ENCODE data around the gene SLC35A4. TPM values are rescaled to one million over a fixed set of nuclear protein-coding genes. Genes with fewer than 3 reads are reported as not detected.
A peak's percentile ranks its signal among the peaks of the same experiment; 100 is the strongest.

SLC35A4 gene
- total and polyA plus RNA-seq, 2 of the 13 experiments (the other 11 are each of a cell fraction or from before 2014, with no cell fraction given), result 0.71 to 4.0 TPM

DNA sequence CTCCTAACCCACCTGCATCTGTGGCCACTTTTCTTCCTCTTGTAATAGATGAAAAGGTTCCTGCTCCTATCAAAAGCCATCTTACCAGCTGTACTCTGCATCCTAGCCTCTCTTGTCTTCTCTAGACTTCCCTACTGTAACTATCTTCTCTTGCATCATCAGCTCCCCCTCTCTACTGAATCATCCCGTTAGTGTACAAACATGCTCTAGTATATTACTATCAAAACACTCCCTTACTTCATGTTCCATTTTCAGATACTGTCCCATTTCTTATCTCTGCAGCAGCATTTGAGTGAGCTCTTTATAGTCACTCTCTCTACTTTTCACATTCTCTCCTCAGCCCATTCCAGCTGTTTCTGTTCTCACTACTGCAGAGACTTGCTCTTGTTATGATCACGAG lies 10.2 kb upstream of the SLC35A4 start:
- Histone ChIP-seq H3K27me3 (ENCODE audit: control insufficient read depth in 1 of 2, insufficient read depth in 2 of 2, low read length in 2 of 2) (no peaks in the 10 kb centered on the region), H4K20me1 (ENCODE audit: insufficient read depth, low read length) (no peaks in the 10 kb centered on the region; the same call in none of the 2 replicates), H3K9me3 (ENCODE audit: low read length) (no peaks in the 10 kb centered on the region), H3K27ac (ENCODE audit: extremely low read length, insufficient read depth, low read length) (no peak overlapping the region), H3K4me2 (ENCODE audit: low read depth, low read length) (peak overlapping the region; percentile 4; the same call in 1 of the 2 replicates), H2AFZ (ENCODE audit: low read length) (no peak overlapping the region), H3K36me3 (replicated peaks in 1 of 2; ENCODE audit: control insufficient read depth in 1 of 2, insufficient read depth in 2 of 2, low read length in 2 of 2) (peaks cover 10 to 32% of the 10 kb centered on the region in 2 experiments), H3K4me1 (ENCODE audit: insufficient read depth, low read length) (peaks cover 37% of the 10 kb centered on the region), H3K9ac (ENCODE audit: insufficient read depth, low read depth, low read length) (no peak overlapping the region), H3K79me2 (ENCODE audit: insufficient read depth, low read length) (peaks cover 36% of the 10 kb centered on the region), H3K4me3 (replicated peaks in 1 of 3; ENCODE audit: insufficient read depth in 1 of 3, low read depth in 2 of 3, low read length in 3 of 3) (no peak overlapping the region)
- POLR2A ChIA-PET, result no interaction called here
- intact Hi-C loops (cut with micrococcal nuclease; ENCODE audit: unreplicated experiment) (no loop called here), in situ Hi-C loops (cut with HindIII; ENCODE audit: extremely low pct_ligation_motif_present, low pct_unique_long_range_greater_than_20kb) (no loop called here)
- 78% methylated on average over 2 of the region's 2 CpGs for WGBS (ENCODE audit: low lambda C conversion rate)
- no peak for DNase-seq (ENCODE audit: low spot score)
- ATAC-seq, result no peak
- CTCF ChIA-PET (ENCODE audit: low intra/inter-chr PET ratio, low total read pairs), result no interaction called here
- BruUV-seq (replicated peaks), result no TSS peak
- no peak for FAIRE-seq
- TF ChIP-seq CEBPG (CRISPR knock-in tag; IDR thresholded peaks at IDR 0.05) (peak; percentile 40; the same call in 1 of the 2 replicates), CEBPB (IDR thresholded peaks at IDR 0.05; ENCODE audit: borderline replicate concordance, low read depth, low read length) (peak; percentile 50; the same call in 1 of the 2 replicates), MED1 (CRISPR knock-in tag; IDR thresholded peaks at IDR 0.05) (no peak)
- TF ChIP-seq, protein P1, sequence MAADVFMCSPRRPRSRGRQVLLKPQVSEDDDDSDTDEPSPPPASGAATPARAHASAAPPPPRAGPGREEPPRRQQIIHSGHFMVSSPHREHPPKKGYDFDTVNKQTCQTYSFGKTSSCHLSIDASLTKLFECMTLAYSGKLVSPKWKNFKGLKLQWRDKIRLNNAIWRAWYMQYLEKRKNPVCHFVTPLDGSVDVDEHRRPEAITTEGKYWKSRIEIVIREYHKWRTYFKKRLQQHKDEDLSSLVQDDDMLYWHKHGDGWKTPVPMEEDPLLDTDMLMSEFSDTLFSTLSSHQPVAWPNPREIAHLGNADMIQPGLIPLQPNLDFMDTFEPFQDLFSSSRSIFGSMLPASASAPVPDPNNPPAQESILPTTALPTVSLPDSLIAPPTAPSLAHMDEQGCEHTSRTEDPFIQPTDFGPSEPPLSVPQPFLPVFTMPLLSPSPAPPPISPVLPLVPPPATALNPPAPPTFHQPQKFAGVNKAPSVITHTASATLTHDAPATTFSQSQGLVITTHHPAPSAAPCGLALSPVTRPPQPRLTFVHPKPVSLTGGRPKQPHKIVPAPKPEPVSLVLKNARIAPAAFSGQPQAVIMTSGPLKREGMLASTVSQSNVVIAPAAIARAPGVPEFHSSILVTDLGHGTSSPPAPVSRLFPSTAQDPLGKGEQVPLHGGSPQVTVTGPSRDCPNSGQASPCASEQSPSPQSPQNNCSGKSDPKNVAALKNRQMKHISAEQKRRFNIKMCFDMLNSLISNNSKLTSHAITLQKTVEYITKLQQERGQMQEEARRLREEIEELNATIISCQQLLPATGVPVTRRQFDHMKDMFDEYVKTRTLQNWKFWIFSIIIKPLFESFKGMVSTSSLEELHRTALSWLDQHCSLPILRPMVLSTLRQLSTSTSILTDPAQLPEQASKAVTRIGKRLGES (CRISPR knock-in tag; IDR thresholded peaks at IDR 0.05; ENCODE audit: borderline replicate concordance), result no peak
- TF ChIP-seq, protein P2, sequence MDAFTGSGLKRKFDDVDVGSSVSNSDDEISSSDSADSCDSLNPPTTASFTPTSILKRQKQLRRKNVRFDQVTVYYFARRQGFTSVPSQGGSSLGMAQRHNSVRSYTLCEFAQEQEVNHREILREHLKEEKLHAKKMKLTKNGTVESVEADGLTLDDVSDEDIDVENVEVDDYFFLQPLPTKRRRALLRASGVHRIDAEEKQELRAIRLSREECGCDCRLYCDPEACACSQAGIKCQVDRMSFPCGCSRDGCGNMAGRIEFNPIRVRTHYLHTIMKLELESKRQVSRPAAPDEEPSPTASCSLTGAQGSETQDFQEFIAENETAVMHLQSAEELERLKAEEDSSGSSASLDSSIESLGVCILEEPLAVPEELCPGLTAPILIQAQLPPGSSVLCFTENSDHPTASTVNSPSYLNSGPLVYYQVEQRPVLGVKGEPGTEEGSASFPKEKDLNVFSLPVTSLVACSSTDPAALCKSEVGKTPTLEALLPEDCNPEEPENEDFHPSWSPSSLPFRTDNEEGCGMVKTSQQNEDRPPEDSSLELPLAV (CRISPR knock-in tag; conservative IDR thresholded peaks at IDR 0.05; ENCODE audit: low read depth), result no peak

Data from HepG2 (cell line).